GM18519 (cell line): ENCODE results near the gene CDKN2A.
"Not testable (repeated sequence)": the region's sequence is repeated elsewhere in the genome, so short reads cannot be mapped to it uniquely, and the experiment has no call there.

Experiments
- ATAC-seq: cut with Tn5 transposase; IDR thresholded peaks from one replicate; pipeline ENCODE4 v1.9.1; 2021; ENCODE audit warnings: mild to moderate bottlenecking, moderate library complexity; ENCODE audit not compliant: unreplicated experiment, low FRiP score

The CDKN2A gene

GRCh38 chr9:21983561-21983935, 10.6 kb downstream of the CDKN2A start:
- no peak for ATAC-seq

DNA sequence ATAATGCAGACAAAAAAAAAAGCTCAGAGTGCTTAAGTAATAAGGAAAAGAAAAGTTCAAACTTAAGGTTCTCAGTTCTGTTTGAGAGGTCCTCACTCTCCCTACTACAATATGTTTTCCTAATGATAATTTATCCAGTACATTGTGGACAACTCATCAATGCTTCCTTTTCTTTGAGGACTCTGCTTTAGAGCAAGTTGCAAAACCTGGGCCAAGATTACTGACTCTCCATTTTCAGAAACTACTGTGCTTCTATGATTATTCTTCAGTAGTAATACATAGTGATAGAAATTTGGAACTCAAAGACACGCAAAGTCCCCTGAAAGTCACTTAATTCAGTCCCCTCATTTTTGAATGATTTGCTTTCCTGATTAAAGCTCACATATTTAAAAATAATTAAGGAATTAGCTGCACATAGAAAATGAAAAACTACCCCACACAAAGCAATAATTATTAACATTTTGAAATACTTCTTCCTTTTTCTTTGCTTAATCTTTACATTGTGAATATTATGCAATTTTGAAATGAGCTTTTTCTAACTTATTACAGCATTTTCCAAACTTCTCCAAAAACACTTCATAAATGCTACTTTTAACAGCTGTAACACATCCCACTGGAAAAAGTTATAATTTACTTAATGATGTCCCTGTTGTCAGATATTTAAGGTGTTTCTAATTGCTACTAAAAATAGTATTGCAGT, 11.2 kb downstream of the CDKN2A start:
- no peak for ATAC-seq

- no peak for ATAC-seq
Observed at GRCh38 chr9:21982391-21982790, 11.8 kb downstream of the CDKN2A start.

DNA sequence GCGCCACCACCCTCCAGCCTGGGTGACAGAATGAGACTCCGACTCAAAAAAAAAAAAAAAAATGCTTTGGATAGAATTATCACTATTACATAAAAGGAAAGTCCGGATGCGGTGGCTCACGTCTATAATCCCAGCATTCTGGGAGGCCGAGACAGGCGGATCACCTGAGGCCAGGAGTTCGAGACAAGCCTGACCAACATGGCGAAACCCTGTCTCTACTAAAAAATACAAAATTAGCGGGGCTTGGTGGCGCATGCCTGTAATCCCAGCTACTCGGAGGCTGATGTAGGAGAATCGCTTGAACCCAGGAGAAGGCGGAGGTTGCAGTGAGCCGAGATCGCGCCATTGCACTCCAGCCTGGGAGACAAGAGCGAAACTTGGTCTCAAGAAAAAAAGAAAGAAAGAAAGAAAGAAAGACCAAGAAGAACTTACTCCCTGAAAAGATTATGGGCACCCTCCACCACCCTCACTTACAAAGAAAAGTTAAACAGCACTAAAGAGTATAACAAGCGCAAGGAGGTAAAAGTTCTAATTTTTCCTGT, 17.8 kb downstream of the CDKN2A start:
- no peak for ATAC-seq

GRCh38 chr9:21974722-21975409, 19.3 kb downstream of the CDKN2A start:
- ATAC-seq: no peak

DNA sequence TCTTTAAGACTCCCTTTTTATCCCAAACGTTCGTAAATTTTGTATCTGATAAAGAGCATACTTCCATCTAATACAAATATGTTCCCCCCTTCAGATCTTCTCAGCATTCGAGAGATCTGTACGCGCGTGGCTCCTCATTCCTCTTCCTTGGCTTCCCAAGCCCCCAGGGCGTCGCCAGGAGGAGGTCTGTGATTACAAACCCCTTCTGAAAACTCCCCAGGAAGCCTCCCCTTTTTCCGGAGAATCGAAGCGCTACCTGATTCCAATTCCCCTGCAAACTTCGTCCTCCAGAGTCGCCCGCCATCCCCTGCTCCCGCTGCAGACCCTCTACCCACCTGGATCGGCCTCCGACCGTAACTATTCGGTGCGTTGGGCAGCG, 19.9 kb downstream of the CDKN2A start:
- no peak for ATAC-seq

- no peak for ATAC-seq
Observed at GRCh38 chr9:21972361-21972760, 21.8 kb downstream of the CDKN2A start.

GRCh38 chr9:21970800-21971640, 23.2 kb downstream of the CDKN2A start:
- ATAC-seq: no peak

DNA sequence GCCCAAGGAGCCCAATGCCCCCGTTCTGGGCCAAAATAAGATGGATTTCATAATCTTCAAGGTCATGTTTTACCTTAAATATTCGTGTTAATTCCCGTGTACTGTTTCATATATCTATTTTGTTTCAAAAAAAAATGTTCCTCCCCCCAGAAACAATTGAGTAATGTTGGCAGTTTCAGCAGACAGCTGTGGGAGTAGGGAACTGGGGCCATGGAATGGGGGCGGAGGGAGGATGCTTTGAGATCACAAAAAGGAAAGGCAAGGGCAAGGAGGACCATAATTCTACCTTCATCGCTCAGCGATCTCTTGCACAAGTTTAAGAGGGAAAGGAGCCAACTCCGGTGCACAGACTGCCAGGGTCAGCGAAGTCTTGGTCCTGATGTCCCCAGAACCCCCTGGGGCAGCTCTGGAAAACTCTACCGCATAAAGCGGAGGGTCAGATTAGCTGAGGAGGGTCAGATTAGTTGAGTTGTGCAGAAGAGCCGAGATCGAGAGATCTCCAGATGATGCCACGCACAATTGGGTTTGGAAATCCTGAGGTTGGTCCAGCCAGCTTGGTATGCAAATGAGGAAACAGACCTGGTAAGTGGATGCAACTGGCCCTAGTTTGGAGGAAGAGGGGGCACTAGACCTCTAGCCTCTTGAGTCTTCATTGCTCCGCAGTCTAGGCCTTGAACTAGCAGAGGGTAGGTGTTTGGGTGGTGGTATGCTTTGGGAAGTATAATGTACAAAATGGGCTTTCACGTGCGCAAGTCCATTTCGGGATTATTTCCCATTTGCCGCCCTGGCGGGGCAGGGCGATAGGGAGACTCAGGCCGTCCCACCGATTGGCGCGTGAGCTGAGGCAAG, 24.0 kb downstream of the CDKN2A start:
- no peak for ATAC-seq

- ATAC-seq: no peak
Observed at GRCh38 chr9:21969011-21969940, 24.9 kb downstream of the CDKN2A start.

- ATAC-seq: no peak
Observed at GRCh38 chr9:21968331-21969010, 25.7 kb downstream of the CDKN2A start.

GRCh38 chr9:21967702-21968101, 26.5 kb downstream of the CDKN2A start:
- ATAC-seq: no peak

DNA sequence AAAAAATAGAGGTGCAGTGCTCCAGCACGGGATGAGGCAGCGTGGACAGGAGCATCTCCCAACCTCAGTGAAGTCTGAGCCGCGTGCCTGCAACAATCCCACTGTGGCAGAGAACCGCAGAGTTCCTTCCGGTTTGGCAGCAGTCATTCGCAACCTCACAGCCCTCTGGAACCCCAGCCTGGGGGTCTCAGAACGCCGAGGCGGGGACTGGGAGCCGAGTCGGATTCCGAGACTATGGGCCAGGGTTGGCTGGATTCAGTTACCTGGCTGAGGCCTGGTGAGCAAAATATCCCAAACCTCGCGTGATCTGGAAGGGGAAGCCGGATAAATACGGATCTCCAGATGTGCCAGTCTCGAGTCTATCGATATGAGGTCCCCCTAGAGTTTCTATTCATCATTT, 27.0 kb downstream of the CDKN2A start:
- ATAC-seq: no peak

GRCh38 chr9:21966140-21966851, 27.9 kb downstream of the CDKN2A start:
- no peak for ATAC-seq

- ATAC-seq: peak; percentile 75
Observed at GRCh38 chr9:21965401-21965951, 28.7 kb downstream of the CDKN2A start.

- peak; percentile 42 for ATAC-seq
Observed at GRCh38 chr9:21964925-21965385, 29.2 kb downstream of the CDKN2A start.

DNA sequence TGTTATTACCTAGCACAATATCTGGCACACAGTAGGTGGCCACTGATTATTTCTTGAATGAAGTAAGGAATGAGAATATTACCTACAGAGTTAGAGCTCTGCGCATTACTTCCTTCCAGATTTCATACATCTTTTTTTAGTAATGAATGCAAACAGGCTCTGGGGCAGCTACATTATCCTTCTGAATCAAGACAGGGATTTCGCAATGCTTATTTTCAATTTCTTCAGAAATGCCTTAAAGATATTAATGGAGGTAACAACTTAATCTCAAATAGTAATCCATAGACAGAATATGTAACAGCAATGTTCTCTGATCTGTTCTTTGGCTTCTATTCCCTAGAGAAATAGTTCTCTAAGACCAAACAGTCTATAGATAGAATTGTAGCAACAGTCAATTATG, 32.6 kb downstream of the CDKN2A start:
- no peak for ATAC-seq

DNA sequence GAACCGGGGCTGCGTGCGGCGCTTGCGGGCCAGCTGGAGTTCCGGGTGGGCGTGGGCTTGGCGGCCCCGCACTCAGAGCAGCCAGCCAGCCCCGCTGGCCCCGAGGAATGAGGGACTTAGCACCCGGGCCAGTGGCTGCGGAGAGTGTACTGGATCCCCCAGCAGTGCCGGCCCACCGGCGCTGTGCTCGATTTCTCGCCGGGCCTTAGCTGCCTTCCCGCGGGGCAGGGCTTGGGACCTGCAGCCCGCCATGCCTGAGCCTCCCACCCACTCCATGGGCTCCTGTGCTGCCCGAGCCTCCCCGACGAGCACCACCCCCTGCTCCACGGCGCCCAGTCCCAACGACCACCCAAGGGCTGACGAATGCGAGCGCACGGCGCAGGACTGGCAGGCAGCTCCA, 34.9 kb downstream of the CDKN2A start:
- not testable (repeated sequence) for ATAC-seq
